SK-N-MC (cell line): ENCODE data around the gene TNFAIP8L2.

Experiments used
- DNase-seq: peaks from one replicate; pipeline ENCODE4 v3.0.0-alpha.2; 2011; ENCODE audit warnings: low read depth, low spot score
- H3K27ac ChIP-seq: fragments of 200-600 bp; sonication (generic); 2 replicates; pipeline ENCODE4 v1.5.1; 2016; ENCODE audit warnings: mixed run types
- H3K36me3 ChIP-seq: fragments of 200-600 bp; sonication (generic); 2 replicates; pipeline ENCODE4 v1.6.1; 2017; ENCODE audit warnings: antibody characterized with exemption, low read length, mixed read lengths; ENCODE audit not compliant: insufficient read depth
- H3K4me3 ChIP-seq: fragments of 200-600 bp; sonication (generic); 2 replicates; pipeline ENCODE4 v1.5.1; 2016
- H3K9ac ChIP-seq: fragments of 200-600 bp; sonication (generic); 2 replicates; pipeline ENCODE4 v1.8.0; 2017; ENCODE audit warnings: mixed run types, mixed read lengths; ENCODE audit not compliant: insufficient read length
- H3K9me3 ChIP-seq: fragments of 200-600 bp; sonication (generic); 2 replicates; pipeline ENCODE4 v1.6.1; 2017; ENCODE audit warnings: low read depth, mild to moderate bottlenecking, antibody characterized with exemption, low read length, moderate library complexity, mixed read lengths
- EZH2 ChIP-seq: fragments of 200-600 bp; sonication (generic); IDR thresholded peaks from one replicate; pipeline ENCODE4 v1.6.1; 2017; ENCODE audit warnings: antibody characterized with exemption
- FOXP2 ChIP-seq: optimal IDR thresholded peaks from 2 replicates; pipeline ENCODE3; 2011; ENCODE audit warnings: mild to moderate bottlenecking, moderate library complexity; ENCODE audit not compliant: insufficient read depth; ENCODE audit errors: extremely low read length, control extremely low read depth
- POLR2AphosphoS5 ChIP-seq: IDR thresholded peaks from 2 replicates; pipeline ENCODE4 v1.6.1; 2012; ENCODE audit warnings: mild to moderate bottlenecking, low read depth, low read length, borderline replicate concordance

TNFAIP8L2 gene

DNA sequence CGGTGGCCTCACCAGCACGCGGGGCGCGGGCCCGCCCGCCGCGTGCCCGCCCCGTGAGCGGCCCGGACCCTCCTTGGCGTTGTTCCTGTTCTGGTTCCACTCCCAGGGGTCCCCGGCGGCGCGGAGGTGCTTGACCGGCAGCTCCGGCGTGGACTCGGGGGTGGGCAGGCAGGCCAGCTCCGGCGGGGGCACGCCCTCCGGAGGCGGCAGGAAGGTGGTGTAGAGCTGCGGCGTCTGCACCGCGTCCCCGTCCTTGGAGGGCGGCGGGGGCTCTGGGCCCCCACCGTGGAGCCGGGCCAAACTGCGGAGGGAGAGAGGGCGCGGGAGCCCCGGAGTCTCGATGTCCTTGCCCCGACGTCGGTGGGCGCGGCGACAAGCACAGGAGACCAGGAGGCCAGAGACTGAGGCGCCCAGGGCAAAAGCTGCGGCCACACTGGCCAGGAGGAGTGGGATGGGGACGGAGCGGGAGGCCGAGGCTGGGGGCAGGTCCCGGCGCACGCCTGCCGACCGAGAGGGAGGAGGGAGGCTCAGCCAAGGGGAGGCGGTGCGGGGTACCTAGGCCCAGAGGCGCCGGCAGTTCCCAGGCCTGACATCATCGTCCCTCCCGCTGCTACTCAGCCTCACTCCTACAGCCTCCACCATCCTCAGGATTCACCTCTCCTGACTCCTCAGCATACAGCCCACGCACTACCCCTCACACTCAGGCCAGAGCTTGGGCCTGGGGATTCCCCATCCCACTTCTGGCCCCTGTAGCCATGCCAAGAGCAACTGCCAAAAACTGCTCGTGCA lies 23.2 kb upstream of the TNFAIP8L2 start:
- Histone ChIP-seq H3K36me3 (no peaks in the 10 kb centered on the region), H3K27ac (no peak overlapping the region), H3K9me3 (no peaks in the 10 kb centered on the region), H3K4me3 (no peak overlapping the region), H3K9ac (no peak overlapping the region)
- TF ChIP-seq POLR2AphosphoS5 (no peak), FOXP2 (no peak), EZH2 (no peak)
- no peak for DNase-seq

DNA sequence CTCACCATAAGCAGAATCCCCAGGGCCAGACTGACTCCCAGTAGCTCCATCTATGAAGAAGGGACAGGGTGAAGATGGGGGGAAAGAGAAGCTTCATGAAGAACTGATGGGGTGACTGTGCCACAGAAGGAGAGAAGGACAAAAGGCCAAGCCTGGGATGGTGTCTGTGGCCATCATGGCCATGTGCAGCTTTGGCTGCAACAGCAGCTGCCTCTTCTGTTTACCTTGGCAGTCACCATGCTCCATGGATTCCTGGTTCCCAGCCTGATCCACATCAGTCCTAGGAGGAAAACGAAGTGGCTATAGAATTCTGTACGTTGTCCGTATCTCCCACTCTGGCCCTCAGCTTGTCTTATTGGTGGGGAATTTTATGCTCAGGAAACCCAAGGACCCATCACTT lies 22.1 kb upstream of the TNFAIP8L2 start:
- H3K9ac ChIP-seq: no peak overlapping the region
- no peaks in the 10 kb centered on the region for H3K9me3 ChIP-seq
- H3K4me3 ChIP-seq: no peak overlapping the region
- no peak for DNase-seq
- no peak for TF ChIP-seq FOXP2
- no peak for TF ChIP-seq POLR2AphosphoS5
- no peak for TF ChIP-seq EZH2
- no peaks in the 10 kb centered on the region for H3K36me3 ChIP-seq
- H3K27ac ChIP-seq: no peak overlapping the region

DNA sequence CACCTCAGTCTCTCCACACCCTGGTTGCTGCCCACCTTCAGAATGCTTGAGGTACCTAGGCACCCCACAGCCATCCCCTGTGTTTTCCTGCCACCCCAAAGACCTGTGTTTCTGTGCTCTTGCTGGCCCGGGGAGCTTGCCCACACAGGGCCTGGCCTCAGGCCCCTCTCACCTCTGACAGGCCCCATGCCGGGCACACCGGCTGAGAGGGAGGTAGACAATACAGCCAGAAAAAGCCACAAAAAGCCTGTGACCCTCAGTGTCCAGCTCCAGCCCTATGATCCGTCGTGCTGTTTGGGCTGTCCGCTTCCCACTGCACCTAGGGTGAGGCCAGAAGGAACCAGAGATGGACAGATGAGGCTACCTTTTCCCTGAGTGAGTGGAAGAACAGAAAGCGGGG lies 21.5 kb upstream of the TNFAIP8L2 start:
- no peak overlapping the region for H3K27ac ChIP-seq
- no peak overlapping the region for H3K9ac ChIP-seq
- TF ChIP-seq POLR2AphosphoS5: no peak
- TF ChIP-seq FOXP2: no peak
- TF ChIP-seq EZH2: no peak
- no peaks in the 10 kb centered on the region for H3K9me3 ChIP-seq
- no peaks in the 10 kb centered on the region for H3K36me3 ChIP-seq
- H3K4me3 ChIP-seq: no peak overlapping the region
- DNase-seq: no peak

DNA sequence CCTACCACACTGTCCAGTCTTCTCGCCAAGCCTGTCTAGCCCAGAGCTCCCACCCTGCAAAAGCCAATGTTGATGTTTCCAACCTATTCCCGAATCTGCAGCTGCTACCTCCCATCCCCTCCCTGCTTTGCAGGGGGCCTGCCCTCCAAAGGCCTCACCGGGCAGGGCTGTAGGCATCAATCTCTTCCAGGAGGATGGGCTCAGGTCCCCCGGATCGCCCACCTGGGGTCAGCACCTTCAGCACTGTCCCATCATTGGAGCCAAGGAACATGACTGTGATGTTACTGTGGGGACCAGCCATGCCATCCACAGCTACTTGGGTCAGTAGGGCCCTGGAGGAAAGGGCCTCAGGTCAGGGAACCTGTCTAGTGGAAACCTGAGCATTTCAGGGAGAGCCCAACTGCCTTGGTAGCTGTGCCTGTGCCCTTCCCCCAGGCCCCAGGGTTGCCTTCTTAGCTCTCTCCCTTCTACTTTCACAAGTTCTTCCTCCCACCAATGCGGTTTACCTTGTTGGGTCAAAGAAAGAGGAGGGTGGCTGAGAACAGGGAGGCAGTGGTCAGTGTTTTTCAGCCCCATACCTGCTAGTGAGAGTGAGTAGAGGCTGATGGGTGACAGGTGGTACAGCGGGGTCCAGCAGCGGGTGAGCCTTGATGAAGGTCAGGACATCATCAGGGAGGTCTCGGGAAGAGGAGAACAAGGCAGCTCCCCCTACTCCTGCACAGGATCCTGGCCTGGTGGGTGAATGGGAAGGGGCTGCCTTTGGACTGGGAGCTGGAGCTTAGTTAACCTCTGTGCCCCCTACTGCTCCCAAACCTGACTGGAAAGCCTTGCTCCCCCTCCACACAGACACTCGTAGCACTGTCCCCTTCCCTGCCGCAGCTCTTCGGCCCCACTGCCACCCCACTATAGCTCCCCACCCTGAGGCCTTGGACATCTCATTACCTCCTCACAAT lies 20.7 kb upstream of the TNFAIP8L2 start:
- H3K9me3 ChIP-seq: no peaks in the 10 kb centered on the region
- H3K9ac ChIP-seq: no peak overlapping the region
- no peak for DNase-seq
- no peak overlapping the region for H3K27ac ChIP-seq
- no peak overlapping the region for H3K4me3 ChIP-seq
- H3K36me3 ChIP-seq: no peaks in the 10 kb centered on the region
- no peak for TF ChIP-seq EZH2
- no peak for TF ChIP-seq FOXP2
- TF ChIP-seq POLR2AphosphoS5: no peak

DNA sequence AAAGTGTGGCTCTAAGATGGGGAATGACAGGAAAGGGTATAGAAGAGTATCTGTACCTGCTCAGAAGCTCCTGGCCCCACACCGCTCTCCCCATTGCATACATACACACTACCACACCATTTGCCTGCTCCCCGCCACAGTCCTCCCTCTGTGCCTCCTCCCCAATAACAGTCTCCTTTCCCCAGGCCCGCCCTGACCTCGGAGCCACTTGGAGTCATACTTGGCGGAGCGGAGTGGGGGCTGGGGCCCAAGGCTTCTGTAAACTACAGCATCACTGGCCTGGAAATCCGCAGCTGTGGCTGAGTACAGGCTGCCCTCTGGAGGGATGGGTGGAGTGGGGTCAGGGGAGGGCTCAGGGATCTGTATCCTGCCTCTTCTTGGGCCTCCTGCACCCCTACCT lies 18.7 kb upstream of the TNFAIP8L2 start:
- no peak for TF ChIP-seq POLR2AphosphoS5
- no peak for TF ChIP-seq EZH2
- TF ChIP-seq FOXP2: no peak
- no peak for DNase-seq
- no peak overlapping the region for H3K9ac ChIP-seq
- no peaks in the 10 kb centered on the region for H3K36me3 ChIP-seq
- H3K4me3 ChIP-seq: no peak overlapping the region
- no peak overlapping the region for H3K27ac ChIP-seq
- H3K9me3 ChIP-seq: no peaks in the 10 kb centered on the region

DNA sequence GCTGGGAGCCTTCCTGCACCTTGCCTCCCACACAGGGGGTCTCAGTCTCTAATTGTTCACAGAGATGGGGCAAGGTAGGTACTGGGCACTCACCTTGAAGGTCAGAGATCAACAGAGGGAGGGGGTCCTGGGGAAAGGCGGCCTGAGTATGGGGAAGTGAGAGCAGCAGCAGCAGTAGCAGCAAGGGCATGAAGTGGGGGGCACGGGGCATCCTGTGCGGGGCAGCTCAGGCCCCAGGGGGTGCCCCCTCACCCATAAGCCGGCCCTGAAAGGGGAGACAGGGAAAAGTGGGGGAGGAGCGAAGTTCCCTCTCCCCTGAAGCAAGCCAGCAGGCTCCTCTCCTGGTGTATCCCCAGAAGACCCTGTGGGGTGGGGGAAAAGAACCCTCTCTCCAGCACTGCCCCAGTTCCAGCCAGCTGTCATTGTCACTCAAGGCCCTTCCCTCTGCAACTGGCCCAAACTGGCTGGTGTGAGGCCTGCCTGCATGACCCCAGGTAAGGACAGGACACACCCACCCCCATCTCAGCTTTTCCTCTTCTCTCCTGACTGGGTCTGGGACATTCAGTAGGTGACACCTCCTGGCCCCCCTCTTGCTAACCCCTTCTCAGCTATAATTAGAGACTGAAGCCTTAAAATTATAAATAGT lies 13.9 kb upstream of the TNFAIP8L2 start:
- no peak overlapping the region for H3K4me3 ChIP-seq
- no peaks in the 10 kb centered on the region for H3K9me3 ChIP-seq
- H3K27ac ChIP-seq: no peak overlapping the region
- DNase-seq: no peak
- H3K9ac ChIP-seq: no peak overlapping the region
- H3K36me3 ChIP-seq: no peaks in the 10 kb centered on the region
- no peak for TF ChIP-seq POLR2AphosphoS5
- TF ChIP-seq EZH2: no peak
- TF ChIP-seq FOXP2: no peak

DNA sequence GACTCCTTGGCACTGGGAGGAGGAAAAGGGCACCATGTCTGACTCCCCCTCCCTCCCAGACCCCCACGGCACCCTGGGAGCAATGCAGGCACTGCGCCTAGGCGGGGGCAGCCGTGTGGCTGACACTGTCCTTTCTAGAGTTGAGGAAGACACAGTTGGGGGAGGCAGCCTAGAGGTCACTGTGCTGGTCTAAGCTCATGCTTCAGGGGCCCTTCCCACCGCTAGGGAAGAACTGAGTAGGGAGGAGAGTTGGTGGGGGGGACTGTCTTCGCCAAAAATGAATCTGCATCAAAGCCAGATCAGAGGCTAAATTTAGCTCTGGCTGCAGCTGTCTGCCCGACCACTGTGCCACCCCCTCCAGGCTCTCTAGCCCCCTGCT lies 13.4 kb upstream of the TNFAIP8L2 start:
- Histone ChIP-seq H3K4me3 (no peak overlapping the region), H3K36me3 (no peaks in the 10 kb centered on the region), H3K9ac (no peak overlapping the region), H3K9me3 (no peaks in the 10 kb centered on the region), H3K27ac (no peak overlapping the region)
- DNase-seq: no peak
- no peak for TF ChIP-seq POLR2AphosphoS5
- TF ChIP-seq FOXP2: no peak
- TF ChIP-seq EZH2: no peak

DNA sequence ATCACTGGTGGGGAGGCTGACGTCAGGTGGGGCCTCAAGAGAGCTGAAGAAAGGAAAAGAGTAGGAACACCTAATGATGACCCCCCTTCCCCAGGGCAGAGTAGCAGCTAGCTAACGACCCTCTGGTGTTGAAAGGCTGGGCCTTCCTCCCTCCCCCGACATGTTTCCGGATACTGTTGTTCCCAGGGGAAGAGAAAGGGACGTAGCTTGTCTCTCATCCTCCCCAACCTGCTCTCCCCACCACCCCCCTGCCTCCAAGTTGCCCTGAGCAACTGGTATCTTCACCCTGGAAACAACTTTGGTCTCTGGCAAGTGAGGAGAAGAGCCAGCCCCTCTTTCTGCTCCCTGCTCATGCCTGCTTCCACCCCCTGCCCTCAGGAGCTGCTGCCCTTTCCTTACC lies 12.5 kb upstream of the TNFAIP8L2 start:
- TF ChIP-seq FOXP2: no peak
- Histone ChIP-seq H3K27ac (no peak overlapping the region), H3K4me3 (no peak overlapping the region), H3K9me3 (no peaks in the 10 kb centered on the region), H3K36me3 (no peaks in the 10 kb centered on the region), H3K9ac (no peak overlapping the region)
- DNase-seq: no peak
